HG03460 (cell line): ENCODE data around the gene PPM1F.
"Not testable (repeated sequence)": the region's sequence is repeated elsewhere in the genome, so short reads cannot be mapped to it uniquely, and the experiment has no call there.

ENCODE experiments used
- ATAC-seq: cut with Tn5 transposase; IDR thresholded peaks from one replicate; pipeline ENCODE4 v1.9.1; 2021; ENCODE audit not compliant: unreplicated experiment

Gene PPM1F

DNA sequence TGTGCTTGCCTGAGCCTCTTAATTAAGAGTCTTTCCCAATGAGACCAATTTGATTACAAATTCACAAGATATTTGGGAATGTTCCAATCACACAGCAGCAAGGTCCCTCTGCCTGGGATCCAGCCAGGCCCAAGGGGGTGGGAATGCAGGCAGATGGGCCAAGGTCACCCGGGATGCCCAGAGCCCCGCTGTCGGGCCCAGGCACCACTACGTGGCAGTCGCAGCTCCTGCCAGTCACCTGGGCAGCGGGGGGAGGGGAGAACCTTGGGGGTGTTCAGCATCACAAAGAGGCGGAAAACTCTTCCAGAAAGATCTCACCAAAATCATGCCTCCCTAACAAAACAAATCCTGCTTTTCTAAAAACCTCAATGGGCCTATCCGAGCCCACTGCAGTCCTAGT, 30.9 kb downstream of the PPM1F start:
- no peak for ATAC-seq

DNA sequence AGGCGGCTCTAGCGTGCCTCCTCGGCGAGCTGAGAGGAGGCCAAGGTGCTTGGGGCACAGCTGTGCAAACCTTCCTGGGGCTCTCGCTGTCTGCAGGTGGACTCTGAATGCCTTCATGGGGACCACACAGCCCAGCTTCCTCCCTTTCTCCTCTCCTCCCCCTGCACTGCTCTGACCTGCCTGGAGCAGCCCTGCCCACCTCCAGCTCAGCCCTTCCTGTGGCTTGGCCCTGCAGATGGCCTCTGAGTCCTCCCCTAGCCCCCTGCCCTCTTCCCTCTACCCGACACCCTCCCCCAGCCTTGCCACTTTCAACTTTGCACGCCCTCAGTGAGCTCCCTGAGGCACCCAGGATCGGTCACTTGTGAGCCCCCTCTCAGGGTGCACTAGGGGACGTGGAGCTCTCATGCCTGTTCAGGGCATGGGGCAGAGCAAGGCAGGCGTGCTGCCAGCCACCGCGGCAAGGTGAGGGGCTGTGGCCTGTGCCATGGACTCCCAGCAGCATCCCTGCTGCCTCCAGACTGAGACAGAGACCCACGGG, 31.4 kb downstream of the PPM1F start:
- no peak for ATAC-seq

DNA sequence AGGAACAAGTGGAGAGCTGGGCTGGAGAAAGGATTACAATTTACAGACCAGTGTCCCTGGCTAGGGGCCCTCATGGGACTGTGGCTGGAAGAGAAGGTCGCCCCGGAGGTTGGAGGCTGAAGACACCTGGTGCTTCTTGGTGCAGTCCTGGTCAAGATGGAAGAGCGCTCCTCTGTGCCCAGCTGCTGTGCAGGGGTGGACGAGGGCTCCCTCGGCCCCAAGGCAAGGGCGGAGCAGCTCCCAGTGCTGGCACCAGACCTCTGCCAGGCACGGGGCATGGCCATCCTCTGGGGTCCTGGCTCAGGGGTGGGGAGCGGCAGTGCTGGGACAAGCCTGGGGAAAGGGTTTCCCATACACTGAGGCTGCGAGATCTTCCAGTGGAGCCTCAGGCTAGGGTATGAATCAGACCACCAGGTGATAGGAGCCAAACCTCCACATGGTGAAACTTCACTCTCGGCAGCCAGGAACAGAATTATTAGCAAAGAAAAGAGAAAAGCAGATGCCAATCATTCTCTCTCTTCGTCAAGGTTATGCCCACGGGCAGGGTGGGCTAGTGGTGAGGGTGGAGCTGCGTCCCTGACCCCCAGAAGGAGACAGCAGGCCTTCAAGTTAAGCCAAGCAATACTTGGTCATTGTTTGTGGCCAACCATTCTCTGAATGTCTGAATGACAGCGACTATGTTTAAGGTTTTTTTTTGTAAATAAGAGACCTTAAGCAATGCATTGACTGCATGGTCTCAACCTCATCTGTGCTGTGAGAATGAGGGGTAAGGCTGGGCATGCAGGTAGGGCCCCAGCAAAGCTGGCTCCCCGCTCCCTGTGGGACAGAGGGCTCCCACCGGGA, 32.1 kb downstream of the PPM1F start:
- ATAC-seq: no peak

DNA sequence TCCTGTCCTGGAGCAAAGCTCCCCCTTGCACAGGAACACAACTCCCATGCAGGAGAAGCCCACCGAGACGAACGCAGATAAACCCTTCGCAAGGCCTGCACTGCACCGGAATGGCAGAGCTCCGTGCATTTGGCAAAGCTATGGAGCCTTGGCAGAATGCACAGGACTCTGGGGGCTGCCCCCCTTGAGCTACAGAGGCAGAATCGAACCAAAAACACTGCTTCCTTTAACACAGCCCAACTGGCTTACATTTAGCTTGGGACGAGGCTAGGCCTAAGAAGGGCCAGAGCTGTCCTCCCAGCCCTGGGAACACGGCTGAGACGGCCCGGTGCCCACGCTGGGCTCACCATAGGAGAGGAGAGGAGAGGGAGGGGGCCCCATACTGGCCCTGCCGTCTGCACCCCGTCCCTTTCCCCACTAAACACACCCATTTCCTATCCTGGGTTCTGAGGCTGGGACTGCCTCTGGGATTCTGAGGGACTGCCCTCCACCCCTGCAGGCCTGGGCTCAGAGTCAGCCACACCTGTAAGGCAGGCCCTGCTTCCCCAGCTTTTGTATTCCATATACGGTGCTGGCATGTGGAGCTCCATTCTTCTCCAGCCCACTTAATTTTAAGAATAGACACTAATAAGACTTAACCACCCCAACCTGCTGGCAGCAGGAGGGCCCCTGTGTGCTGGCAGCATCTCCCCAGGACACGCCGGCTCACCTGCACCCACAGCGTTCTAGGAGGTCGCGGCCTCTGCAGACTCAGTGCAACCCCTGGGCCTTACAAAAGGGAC, 32.9 kb downstream of the PPM1F start:
- no peak for ATAC-seq

DNA sequence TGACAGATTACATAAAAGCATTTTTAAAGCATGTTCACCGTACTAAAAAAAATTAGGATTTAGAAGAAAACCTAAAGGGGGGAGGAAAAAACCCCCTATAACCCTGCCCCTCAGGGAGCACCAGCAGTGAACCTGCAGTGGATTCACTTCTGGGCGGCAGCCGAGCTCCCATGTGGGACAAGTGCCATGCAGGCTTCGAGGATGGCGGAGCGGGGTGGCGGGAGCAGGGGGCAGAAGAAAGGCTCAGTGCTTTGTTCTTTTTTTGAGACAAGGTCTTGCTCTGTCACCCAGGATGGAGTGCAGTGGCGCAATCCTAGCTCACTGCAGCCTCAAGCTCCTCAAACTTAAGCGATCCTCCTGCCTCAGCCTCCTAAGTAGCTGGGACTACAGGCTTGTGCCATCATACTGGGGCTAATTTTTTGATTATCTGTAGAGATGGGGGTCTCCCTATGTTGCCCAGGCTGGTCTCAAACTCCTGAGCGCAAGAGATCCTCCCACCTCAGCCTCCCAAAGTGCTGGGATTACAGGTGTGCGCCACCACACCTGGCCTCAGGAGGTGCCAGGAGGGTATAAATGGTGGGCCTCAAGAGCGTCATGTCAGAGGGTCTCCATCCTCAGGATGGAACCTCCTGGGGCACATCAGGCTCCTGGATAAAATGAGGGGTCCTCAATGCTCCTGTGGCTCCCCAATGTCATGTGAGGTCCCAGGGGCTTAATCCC, 34.0 kb downstream of the PPM1F start:
- ATAC-seq: no peak

DNA sequence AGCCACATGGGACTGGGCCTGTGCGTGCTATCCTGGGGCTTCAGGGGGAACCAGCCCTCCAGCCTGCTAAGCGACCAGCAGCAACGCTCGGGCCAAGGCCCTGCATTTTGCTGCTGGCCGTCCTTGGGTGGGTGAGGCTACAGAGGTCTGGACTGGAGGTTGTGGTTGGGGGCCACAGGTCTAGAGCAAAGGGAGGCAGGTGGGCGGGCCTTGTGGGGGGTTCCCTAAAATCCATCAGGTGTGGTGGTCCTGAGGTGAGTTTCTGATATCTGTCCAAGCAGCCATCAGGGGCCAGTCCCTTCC, 34.7 kb downstream of the PPM1F start:
- no peak for ATAC-seq

DNA sequence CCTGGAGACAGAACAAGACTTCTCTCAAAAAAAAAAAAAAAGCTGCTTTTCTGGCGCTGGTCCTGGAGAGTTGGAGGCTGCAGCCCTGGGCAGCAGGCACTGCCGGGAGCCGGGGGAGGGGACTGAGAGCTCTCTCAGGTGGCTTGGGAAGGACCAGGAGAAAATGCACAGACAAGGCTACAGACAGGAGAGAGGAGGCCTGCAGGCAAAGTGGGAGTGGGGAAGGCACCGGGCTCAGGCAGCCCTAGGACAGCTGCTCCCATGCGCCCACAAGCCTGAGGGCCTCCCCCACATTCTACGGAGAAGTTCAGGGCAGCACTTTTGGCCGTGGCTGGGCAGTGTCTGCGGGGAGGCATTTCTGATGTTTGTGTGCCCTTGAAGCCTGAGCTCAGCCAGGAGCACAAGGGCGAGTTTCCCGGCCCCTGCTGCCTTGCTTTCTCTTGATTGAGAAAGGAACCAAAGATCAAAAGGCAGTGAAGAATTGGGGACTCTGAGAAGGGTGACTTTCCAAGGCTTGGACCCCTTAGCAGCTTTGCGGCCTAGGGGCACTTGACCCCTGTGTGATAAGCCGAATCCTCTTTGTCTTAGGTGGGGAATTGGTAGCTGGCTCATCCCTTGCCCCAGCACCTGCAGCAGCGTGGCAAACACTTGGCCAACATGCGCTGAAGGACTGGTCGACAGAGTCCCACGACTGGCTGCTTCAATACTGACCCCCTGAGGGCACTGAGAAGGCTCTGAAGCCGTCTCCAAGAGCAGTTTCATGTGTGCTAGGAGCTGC, 35.3 kb downstream of the PPM1F start:
- no peak for ATAC-seq

DNA sequence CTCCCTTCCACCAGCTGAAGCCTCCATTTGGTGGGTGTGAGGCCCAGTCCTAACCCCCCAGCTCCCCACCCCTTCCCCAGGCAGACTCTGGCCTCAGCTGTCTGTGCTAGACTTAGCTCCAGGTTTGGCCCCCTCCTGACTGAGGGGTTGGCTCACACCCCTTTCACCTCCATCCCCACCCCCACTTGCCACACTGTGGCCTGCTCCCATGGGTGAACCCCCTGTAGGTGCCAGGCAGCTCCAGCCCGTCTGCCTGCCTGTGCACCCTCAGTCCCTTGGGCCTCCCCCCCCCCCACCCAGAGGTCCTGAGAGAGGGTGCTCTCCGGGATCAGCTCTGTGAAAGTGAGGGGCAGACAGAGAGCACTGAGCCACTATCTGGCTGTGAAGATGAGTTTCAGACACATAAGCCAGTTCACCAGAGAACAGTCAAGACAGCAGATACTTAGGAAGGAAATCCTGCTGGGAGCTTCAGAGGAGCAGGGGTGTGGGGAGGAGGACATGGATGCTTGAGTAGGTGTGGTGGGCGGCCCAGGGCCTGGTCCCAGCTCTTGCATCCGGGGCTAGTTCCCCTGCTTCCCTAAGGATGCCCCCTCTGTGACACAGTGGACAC, 36.2 kb downstream of the PPM1F start:
- ATAC-seq: no peak

DNA sequence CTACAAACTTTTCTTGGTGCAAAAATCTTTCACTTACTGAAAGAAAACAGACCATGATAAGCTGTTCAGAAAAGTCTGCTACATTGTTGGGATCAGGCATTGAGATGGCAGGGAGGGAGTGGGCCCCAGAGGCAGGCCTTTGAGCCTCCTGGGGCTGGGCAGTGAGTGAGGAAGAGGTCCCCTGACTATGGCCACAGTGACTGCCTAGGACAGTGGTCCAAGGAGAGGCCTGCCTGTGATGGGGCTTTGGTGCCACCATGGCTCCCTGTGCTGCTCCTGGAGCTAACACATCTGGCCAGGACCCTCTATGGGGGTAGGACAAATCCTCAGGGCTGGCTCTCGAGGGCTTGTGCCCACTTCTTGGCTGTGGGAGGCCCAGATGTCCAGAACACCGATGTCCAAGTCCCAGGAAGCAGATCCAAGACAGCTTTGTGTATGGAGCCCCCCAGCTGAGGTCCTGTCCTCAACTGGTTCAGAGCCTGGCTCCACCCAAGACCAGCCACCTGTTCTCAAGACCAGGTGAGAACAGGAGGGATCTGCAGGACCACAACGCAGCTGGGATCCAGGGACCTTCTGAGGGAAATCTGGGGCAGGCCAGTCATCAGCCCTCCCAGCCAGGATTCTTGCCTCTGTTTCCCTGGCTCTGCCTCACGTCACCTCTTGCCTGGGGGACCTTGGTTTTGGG, 36.9 kb downstream of the PPM1F start:
- ATAC-seq: no peak

DNA sequence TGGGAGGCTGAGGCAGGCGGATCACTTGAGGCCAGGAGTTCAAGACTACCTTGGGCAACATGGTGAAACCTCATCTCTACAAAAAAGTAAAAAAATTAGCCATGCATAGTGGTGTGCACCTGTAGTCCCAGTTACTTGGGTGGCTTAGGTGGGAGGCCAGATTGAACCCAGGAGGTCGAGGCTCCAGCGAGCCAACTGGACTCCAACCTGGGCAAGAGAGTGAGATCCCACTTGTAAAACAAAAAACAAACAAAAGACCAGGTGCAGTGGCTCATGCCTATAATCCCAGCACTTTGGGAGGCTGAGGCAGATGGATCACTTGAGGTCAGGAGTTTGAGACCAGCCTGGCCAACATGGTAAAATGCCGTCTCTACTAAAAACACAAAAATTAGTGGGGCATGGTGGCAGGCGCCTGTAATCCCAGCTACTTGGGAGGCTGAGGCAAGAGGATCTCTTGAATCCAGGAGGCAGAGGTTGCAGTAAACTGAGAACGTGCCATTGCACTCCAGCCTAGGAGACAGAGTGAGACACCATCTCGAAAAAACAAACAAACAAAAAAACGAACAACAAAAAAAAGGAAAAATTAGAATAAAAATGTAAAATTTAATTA, 38.5 kb downstream of the PPM1F start:
- ATAC-seq: not testable (repeated sequence)

DNA sequence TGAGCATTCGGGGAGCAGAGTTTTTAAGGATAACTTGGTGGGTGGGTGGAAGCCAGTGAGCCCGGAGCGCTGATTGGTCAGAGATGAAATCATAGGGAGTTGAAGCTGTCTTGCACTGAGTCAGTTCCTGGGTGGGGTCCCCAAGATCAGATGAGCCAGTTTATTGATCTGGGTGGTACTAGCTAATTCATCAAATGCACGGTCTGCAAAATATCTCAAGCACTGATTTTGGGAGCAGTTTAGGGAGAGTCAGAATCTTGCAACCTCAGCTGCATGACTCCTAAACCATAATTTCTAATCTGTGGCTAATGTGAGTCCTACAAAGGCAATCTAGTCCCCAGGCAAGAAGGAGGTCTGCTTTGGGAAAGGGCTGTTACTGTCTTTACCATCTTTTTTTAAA, 42.3 kb downstream of the PPM1F start:
- not testable (repeated sequence) for ATAC-seq

DNA sequence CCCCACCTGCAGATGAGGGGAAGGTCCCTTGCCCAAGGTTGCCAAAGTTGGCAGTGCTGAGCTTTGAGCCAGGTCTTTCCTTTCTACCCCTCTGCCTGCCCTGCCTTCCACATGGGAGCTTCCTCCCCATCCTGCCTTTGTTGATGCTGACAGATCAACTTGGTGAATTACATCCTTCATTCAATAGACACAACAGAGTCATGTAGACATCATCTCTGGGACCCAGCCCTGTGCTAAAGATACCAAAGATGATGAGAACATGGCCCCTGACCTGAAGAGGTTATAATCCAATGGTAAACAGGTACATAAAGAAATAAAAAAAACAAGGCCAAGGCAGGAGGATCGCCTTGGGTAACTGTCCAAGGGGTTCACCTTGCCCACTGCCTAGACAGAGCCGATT, 42.8 kb downstream of the PPM1F start:
- ATAC-seq: no peak

DNA sequence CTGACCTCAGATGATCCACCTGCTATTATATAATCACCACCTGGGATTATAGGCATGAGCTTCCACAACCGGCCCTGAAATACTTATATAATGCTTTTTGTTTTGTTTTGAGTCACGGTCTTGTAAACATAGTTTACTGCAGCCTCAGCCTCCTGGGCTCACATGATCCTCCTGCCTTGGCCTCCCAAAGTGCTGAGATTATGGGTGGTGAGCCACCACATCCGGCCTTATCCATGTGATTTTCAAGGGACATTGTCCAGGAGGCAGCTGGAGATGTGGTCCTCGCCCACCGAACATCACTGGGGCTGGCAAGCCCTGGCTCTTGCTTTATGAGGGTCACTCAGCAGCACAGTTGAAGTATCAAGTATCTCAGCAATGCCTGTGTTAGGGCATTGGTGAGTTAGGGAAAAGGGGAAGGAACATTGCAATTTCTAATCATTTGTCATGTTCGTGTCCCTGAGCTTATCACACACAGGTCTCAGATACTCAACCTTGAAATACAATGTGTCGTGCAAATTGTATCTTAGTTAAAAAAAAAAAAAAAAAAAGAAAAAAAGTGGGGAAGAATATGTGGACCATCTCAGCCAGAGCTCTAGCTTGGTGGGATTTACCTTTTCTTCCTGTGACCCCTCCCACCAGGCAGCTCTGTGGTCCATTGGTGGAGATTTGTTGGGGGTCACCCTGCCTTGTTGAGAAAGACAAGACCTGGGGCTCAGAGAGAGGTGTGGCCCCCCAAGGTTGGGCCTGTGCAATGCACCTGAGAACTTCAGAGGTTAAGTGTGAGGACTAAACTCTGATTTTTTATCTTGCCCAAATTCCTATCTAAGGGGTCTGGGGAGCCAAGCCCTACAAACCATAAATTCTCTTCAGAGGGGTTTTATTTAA, 44.8 kb downstream of the PPM1F start:
- no peak for ATAC-seq

DNA sequence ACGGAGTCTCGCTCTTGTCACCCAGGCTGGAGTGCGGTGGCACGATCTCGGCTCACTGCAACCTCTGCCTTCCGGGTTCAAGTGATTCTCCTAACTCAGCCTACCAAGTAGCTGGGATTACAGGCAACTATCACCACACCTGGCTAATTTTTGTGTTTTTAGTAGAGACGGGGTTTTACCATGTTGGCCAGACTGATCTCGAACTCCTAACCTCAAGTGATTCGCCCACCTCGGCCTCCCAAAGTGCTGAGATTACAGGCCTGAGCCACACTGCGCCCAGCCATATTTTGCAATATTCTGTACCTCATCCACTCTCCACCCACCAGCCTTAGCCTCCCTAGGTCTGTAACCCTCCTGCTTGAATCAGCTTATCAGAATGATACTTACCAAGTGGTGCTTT, 47.4 kb downstream of the PPM1F start:
- not testable (repeated sequence) for ATAC-seq

DNA sequence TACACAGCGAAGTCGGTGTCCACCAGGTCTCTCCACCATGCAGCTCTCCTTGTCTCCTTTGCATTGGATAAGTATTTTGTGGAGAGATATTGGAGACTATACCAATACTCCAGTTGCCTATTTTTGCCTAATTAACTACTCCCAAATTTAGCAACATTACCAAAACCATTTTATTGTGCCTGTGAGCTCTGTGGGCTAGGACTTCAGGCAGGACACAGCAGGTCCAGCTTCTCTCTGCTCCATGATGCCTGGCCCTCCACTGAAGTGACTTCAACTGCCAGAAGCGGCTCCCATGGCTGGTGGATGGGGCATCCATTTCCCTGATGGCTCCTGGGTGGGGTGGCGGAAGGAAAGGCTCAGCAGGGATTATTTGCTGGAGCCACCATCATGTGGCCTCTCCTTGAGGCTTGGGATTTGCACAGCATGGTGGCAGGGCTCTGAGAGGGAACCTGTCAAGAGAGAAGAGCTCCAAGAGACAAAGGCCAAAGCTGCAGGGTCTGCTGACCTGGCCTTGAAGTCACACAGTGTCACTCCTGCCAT, 48.3 kb downstream of the PPM1F start:
- no peak for ATAC-seq

DNA sequence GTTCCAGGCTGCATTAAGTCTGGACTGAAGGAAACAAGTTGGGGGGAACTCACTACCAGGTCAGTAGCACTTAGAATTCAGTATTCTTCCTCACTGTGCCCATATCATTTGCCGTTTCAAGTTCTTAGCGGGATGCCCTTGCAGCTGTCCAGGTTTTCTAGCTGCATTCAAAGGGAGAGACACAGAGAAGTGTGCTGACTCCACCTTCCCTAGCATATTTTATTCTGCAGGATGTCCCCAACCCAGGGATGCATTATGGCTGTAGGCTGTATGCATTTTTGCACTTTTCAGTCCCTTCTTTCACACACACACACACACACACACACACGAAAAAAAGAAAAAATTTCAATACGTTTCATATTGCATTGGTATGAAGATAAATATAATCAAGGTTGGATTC, 49.4 kb downstream of the PPM1F start:
- no peak for ATAC-seq

DNA sequence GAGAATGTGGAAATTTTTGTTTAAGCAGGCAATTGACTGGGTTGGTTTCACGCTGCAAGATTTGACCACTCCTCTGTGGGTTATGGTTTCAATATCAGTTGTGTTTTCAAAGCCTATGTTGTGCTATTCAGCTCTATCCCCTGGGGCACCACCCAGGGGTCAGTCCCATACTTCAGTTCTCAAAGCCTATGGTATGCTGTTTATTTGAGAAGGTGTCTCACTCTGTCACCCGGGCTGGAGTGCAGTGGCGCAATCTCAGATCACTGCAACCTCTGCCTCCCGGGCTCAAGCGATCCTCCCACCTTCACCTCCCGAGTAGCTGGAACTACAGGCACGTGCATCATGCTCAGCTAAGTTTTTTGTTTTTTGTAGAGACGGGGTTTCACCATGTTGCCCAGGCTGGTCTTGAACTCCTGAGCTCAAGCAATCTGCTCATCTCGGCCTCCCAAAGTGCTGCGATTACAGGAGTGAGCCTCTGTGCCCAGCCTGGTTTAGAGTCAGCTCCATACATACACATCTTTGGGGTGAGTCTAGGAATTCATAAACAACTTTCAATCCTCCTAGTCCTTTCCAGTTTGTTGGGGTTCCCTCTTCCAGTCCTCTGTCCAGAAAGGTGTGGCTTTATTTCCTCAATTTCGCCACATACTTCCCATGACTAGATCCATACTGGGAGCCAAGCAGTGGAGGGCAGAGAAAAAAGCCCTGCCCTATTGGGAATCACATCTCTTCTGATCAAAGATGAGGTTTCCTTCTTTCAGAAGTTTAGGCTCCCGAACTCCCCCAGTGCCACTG, 50.2 kb downstream of the PPM1F start:
- no peak for ATAC-seq
